OCI-LY1 (cell line): Measurements from ENCODE around the gene MFSD12.

Experiments
- H2AFZ ChIP-seq: fragments of 200-600 bp; sonication (generic), shearing (Covaris generic); 2 replicates; pipeline ENCODE4 v1.6.0; 2014; ENCODE audit warnings: antibody characterized with exemption, mild to moderate bottlenecking, low read length
- H3F3A ChIP-seq: fragments of 200-600 bp; sonication (generic), shearing (Covaris generic); 2 replicates; pipeline ENCODE4 v1.6.0; 2014; ENCODE audit warnings: mild to moderate bottlenecking, antibody characterized with exemption, low read length, moderate library complexity; ENCODE audit not compliant: insufficient read depth
- H3K27ac ChIP-seq: fragments of 200-600 bp; sonication (generic); 2 replicates; pipeline ENCODE4 v1.5.1; 2014; ENCODE audit warnings: low read length, mixed run types, mild to moderate bottlenecking, low read depth; ENCODE audit not compliant: poor library complexity, severe bottlenecking
- H3K27me3 ChIP-seq: fragments of 200-600 bp; sonication (generic); 2 replicates; pipeline ENCODE4 v1.6.0; 2014; ENCODE audit warnings: antibody characterized with exemption, mild to moderate bottlenecking, low read length, moderate library complexity; ENCODE audit not compliant: insufficient read depth
- H3K36me3 ChIP-seq: fragments of 200-600 bp; sonication (generic); 2 replicates; pipeline ENCODE4 v1.6.1; 2014; ENCODE audit warnings: mild to moderate bottlenecking, antibody characterized with exemption, low read length, moderate library complexity, mixed read lengths; ENCODE audit not compliant: insufficient read depth
- H3K4me1 ChIP-seq: fragments of 200-600 bp; sonication (generic); 2 replicates; pipeline ENCODE4 v1.5.1; 2014; ENCODE audit warnings: mild to moderate bottlenecking, low read length, moderate library complexity; ENCODE audit not compliant: insufficient read depth, severe bottlenecking
- H3K4me2 ChIP-seq: fragments of 200-600 bp; sonication (generic), shearing (Covaris generic); 2 replicates; pipeline ENCODE4 v1.6.1; 2014; ENCODE audit warnings: low read length
- H3K4me3 ChIP-seq: fragments of 200-600 bp; sonication (generic); 2 replicates; pipeline ENCODE4 v1.5.1; 2014; ENCODE audit warnings: low read length, low read depth, mild to moderate bottlenecking, mixed read lengths; ENCODE audit not compliant: poor library complexity, severe bottlenecking
- H3K79me2 ChIP-seq: fragments of 200-600 bp; shearing (Covaris generic); 2 replicates; pipeline ENCODE4 v1.6.1; 2016; ENCODE audit warnings: mixed run types, low read length, mixed read lengths; ENCODE audit not compliant: insufficient read depth
- H3K9ac ChIP-seq: fragments of 200-600 bp; sonication (generic), shearing (Covaris generic); 2 replicates; pipeline ENCODE4 v1.6.1; 2014; ENCODE audit warnings: mild to moderate bottlenecking, low read length, mixed read lengths
- H3K9me2 ChIP-seq: fragments of 200-600 bp; sonication (generic), shearing (Covaris generic); 2 replicates; pipeline ENCODE4 v1.6.1; 2014; ENCODE audit warnings: low read depth, mild to moderate bottlenecking, low read length, mixed read lengths
- H3K9me3 ChIP-seq: fragments of 200-600 bp; shearing (Covaris generic); 2 replicates; pipeline ENCODE4 v1.6.1; 2014; ENCODE audit warnings: low read length, mixed read lengths
- H4K20me1 ChIP-seq: fragments of 200-600 bp; sonication (generic), shearing (Covaris generic); 2 replicates; pipeline ENCODE4 v1.6.0; 2016; ENCODE audit warnings: mild to moderate bottlenecking, low read length; ENCODE audit not compliant: insufficient read depth
- CTCF ChIP-seq: fragments of 200-600 bp; sonication (generic), shearing (Covaris generic); IDR thresholded peaks from 2 replicates; pipeline ENCODE4 v1.5.1; 2017; ENCODE audit warnings: mild to moderate bottlenecking, antibody characterized with exemption, low read length, moderate library complexity, mixed read lengths
- EZH2 ChIP-seq: fragments of 200-600 bp; sonication (generic), shearing (Covaris generic); IDR thresholded peaks from 2 replicates; pipeline ENCODE4 v1.8.0; 2017; ENCODE audit warnings: borderline replicate concordance, mixed run types, mild to moderate bottlenecking, antibody characterized with exemption, low read length, moderate library complexity, mixed read lengths

Gene MFSD12

GRCh38 chr19:3578390-3578789, 21.0 kb upstream of the MFSD12 start:
- no peak overlapping the region for H3K4me3 ChIP-seq
- H3K27ac ChIP-seq = no peak overlapping the region
- no peaks in the 10 kb centered on the region for H3K9me2 ChIP-seq
- H3K27me3 ChIP-seq = peaks cover 2% of the 10 kb centered on the region; the same call in 1 of the 2 replicates
- TF ChIP-seq EZH2 (no peak), CTCF (no peak)
- 0 out of 2 replicates have a peak, but pooled peaks cover 3% of the 10 kb centered on the region for H3F3A ChIP-seq
- peaks cover 18% of the 10 kb centered on the region for H3K36me3 ChIP-seq
- H3K9me3 ChIP-seq = no peaks in the 10 kb centered on the region
- H3K79me2 ChIP-seq = no peaks in the 10 kb centered on the region
- peaks cover 15% of the 10 kb centered on the region for H3K4me1 ChIP-seq
- H2AFZ ChIP-seq = no peak overlapping the region
- no peak overlapping the region for H3K4me2 ChIP-seq
- H3K9ac ChIP-seq = no peak overlapping the region
- H4K20me1 ChIP-seq = no peaks in the 10 kb centered on the region

GRCh38 chr19:3577723-3578344, 20.4 kb upstream of the MFSD12 start:
- Histone ChIP-seq H3K9me2 (no peaks in the 10 kb centered on the region), H3K4me2 (no peak overlapping the region; the same call in 1 of the 2 replicates), H3K79me2 (no peaks in the 10 kb centered on the region), H3K27me3 (no peaks in the 10 kb centered on the region), H2AFZ (no peak overlapping the region), H3K36me3 (peaks cover 18% of the 10 kb centered on the region), H3F3A (0 out of 2 replicates have a peak, but pooled peaks cover 3% of the 10 kb centered on the region), H3K27ac (no peak overlapping the region), H4K20me1 (no peaks in the 10 kb centered on the region), H3K4me1 (peaks cover 15% of the 10 kb centered on the region), H3K4me3 (no peak overlapping the region), H3K9ac (no peak overlapping the region), H3K9me3 (no peaks in the 10 kb centered on the region)
- no peak for TF ChIP-seq EZH2
- TF ChIP-seq CTCF = no peak

- Histone ChIP-seq H4K20me1 (no peaks in the 10 kb centered on the region), H3F3A (0 out of 2 replicates have a peak, but pooled peaks cover 3% of the 10 kb centered on the region), H3K27me3 (no peaks in the 10 kb centered on the region), H2AFZ (no peak overlapping the region), H3K79me2 (no peaks in the 10 kb centered on the region), H3K4me3 (peak overlapping the region; percentile 63), H3K4me2 (peak overlapping the region; percentile 99), H3K9me2 (no peaks in the 10 kb centered on the region), H3K4me1 (peaks cover 20% of the 10 kb centered on the region), H3K9me3 (no peaks in the 10 kb centered on the region), H3K27ac (peak overlapping the region; percentile 20), H3K36me3 (peaks cover 18% of the 10 kb centered on the region), H3K9ac (peak overlapping the region; percentile 65)
- TF ChIP-seq CTCF = no peak
- no peak for TF ChIP-seq EZH2
These were observed 19.5 kb upstream of the MFSD12 start for GRCh38 chr19:3576696-3577443.
